ENCODE measurements around the gene GSDME.

GSDME gene

DNA sequence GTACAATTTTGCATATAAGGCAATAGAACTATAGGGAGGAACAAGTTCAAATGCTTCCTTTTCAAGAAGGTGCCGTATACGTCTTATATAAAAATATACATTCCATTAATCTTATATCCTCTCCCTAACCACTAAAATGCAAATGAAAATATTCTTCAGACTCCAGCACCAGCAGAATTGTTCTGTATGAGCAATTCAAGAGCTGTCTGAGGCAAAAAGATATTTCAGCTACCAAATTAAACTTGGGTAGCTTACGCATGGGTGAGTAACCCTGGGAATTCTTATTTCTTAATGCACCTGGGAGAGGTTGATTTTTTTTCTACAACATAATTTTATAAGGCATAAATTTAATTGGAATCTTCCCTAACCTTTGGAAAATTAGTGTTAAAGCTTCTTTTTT is 42.2 kb upstream of the GSDME start:
- TF ChIP-seq FOXM1 (IDR thresholded peaks at IDR 0.05; ENCODE audit: borderline replicate concordance, low read depth) (no peak), EP300 (IDR thresholded peaks at IDR 0.05; ENCODE audit: borderline replicate concordance) (no peak), RAD21 (IDR thresholded peaks at IDR 0.05; ENCODE audit: low read depth) (no peak), EGR1 (IDR thresholded peaks at IDR 0.05) (no peak), NFIC (IDR thresholded peaks at IDR 0.05) (no peak), TCF12 (IDR thresholded peaks at IDR 0.05; ENCODE audit: low read depth) (no peak), CEBPB (IDR thresholded peaks at IDR 0.05) (no peak), CREB1 (IDR thresholded peaks at IDR 0.05; ENCODE audit: low read depth) (no peak), ZBTB7A (IDR thresholded peaks at IDR 0.05; ENCODE audit: low read depth) (no peak), YY1 (IDR thresholded peaks at IDR 0.05; ENCODE audit: low read depth) (no peak), TEAD4 (IDR thresholded peaks at IDR 0.05) (no peak), TAF1 (IDR thresholded peaks at IDR 0.05; ENCODE audit: low read depth) (no peak)
- TF ChIP-seq, protein P1, sequence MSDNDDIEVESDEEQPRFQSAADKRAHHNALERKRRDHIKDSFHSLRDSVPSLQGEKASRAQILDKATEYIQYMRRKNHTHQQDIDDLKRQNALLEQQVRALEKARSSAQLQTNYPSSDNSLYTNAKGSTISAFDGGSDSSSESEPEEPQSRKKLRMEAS (IDR thresholded peaks at IDR 0.05): no peak

DNA sequence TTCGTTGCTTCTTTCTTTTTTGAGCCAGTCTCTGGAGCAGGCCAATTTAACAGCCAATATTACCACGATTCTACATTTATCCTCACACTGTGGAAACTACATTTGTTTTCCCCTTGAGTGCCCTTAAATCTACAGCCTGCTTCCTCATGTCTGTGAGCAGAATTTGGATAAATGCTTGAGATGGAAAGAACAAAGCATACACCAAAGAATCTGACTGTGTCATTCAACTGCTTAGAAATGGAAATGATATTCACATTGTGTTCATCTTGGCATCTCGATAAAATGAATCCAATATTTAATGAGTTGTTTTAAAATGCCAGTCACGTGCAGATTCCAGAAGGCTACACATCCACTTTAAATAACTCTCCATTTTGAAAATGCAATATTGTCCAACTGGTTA is 41.0 kb upstream of the GSDME start:
- TF ChIP-seq TEAD4 (IDR thresholded peaks at IDR 0.05): no peak
- TF ChIP-seq CREB1 (IDR thresholded peaks at IDR 0.05; ENCODE audit: low read depth): no peak
- no peak for TF ChIP-seq NFIC (IDR thresholded peaks at IDR 0.05)
- TF ChIP-seq, protein P2, sequence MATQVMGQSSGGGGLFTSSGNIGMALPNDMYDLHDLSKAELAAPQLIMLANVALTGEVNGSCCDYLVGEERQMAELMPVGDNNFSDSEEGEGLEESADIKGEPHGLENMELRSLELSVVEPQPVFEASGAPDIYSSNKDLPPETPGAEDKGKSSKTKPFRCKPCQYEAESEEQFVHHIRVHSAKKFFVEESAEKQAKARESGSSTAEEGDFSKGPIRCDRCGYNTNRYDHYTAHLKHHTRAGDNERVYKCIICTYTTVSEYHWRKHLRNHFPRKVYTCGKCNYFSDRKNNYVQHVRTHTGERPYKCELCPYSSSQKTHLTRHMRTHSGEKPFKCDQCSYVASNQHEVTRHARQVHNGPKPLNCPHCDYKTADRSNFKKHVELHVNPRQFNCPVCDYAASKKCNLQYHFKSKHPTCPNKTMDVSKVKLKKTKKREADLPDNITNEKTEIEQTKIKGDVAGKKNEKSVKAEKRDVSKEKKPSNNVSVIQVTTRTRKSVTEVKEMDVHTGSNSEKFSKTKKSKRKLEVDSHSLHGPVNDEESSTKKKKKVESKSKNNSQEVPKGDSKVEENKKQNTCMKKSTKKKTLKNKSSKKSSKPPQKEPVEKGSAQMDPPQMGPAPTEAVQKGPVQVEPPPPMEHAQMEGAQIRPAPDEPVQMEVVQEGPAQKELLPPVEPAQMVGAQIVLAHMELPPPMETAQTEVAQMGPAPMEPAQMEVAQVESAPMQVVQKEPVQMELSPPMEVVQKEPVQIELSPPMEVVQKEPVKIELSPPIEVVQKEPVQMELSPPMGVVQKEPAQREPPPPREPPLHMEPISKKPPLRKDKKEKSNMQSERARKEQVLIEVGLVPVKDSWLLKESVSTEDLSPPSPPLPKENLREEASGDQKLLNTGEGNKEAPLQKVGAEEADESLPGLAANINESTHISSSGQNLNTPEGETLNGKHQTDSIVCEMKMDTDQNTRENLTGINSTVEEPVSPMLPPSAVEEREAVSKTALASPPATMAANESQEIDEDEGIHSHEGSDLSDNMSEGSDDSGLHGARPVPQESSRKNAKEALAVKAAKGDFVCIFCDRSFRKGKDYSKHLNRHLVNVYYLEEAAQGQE (IDR thresholded peaks at IDR 0.05; ENCODE audit: low read depth): no peak
- TF ChIP-seq CEBPB (IDR thresholded peaks at IDR 0.05): no peak
- TF ChIP-seq, protein P1 (IDR thresholded peaks at IDR 0.05): no peak
- no peak for TF ChIP-seq EP300 (IDR thresholded peaks at IDR 0.05; ENCODE audit: borderline replicate concordance)
- TF ChIP-seq YY1 (IDR thresholded peaks at IDR 0.05; ENCODE audit: low read depth): no peak

DNA sequence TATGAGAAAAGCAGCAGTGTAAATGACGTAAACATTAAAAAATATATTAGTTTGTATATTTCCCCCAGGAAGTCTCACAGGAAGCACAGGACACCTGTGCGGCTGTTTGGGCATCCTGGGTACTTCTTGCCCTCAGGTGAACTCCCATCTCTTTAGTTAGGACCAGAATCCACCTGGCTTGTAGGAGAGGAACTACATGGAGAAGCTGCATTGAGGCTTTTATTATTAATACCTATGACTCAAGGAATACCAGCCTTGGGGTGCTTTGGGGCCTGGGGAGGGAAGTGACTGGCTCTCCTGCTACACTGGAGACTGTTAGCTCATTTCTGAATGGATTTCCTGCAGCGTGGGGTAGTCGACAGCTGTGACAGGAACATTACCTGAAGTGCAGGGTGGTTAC is 40.0 kb upstream of the GSDME start:
- no peak for TF ChIP-seq RAD21 (IDR thresholded peaks at IDR 0.05; ENCODE audit: low read depth)
- TF ChIP-seq, protein P2 (IDR thresholded peaks at IDR 0.05; ENCODE audit: low read depth): no peak
- no peak for TF ChIP-seq TAF1 (IDR thresholded peaks at IDR 0.05; ENCODE audit: low read depth)
- TF ChIP-seq, protein P1 (IDR thresholded peaks at IDR 0.05): no peak
- TF ChIP-seq TEAD4 (IDR thresholded peaks at IDR 0.05): no peak
- TF ChIP-seq CEBPB (IDR thresholded peaks at IDR 0.05): no peak
- no peak for TF ChIP-seq EP300 (IDR thresholded peaks at IDR 0.05; ENCODE audit: borderline replicate concordance)
- no peak for TF ChIP-seq TCF12 (IDR thresholded peaks at IDR 0.05; ENCODE audit: low read depth)
- TF ChIP-seq, protein P3, sequence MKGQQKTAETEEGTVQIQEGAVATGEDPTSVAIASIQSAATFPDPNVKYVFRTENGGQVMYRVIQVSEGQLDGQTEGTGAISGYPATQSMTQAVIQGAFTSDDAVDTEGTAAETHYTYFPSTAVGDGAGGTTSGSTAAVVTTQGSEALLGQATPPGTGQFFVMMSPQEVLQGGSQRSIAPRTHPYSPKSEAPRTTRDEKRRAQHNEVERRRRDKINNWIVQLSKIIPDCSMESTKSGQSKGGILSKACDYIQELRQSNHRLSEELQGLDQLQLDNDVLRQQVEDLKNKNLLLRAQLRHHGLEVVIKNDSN (IDR thresholded peaks at IDR 0.05): no peak
- no peak for TF ChIP-seq EGR1 (IDR thresholded peaks at IDR 0.05)

DNA sequence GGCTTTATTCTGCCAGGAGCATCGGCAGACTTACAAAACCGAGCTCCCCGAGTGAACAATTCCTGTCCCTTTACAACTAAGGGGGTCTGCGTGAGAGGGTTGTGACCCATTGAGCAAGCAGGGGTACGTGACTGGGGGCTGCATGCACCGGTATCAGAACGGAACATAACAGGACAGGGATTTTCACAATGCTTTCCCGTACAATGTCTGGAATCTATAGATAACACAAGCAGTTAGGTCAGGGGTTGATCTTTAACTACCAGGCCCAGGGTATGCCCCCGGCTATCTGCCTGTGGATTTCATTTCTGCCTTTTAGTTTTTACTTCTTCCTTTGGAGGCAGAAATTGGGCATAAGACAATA is 38.1 kb upstream of the GSDME start:
- TF ChIP-seq, protein P2 (IDR thresholded peaks at IDR 0.05; ENCODE audit: low read depth): no peak
- TF ChIP-seq ZBTB7A (IDR thresholded peaks at IDR 0.05; ENCODE audit: low read depth): no peak
- no peak for TF ChIP-seq CEBPB (IDR thresholded peaks at IDR 0.05)
- no peak for TF ChIP-seq TEAD4 (IDR thresholded peaks at IDR 0.05)
- TF ChIP-seq RAD21 (IDR thresholded peaks at IDR 0.05; ENCODE audit: low read depth): no peak
- no peak for TF ChIP-seq TCF12 (IDR thresholded peaks at IDR 0.05; ENCODE audit: low read depth)
- TF ChIP-seq EGR1 (IDR thresholded peaks at IDR 0.05): no peak

DNA sequence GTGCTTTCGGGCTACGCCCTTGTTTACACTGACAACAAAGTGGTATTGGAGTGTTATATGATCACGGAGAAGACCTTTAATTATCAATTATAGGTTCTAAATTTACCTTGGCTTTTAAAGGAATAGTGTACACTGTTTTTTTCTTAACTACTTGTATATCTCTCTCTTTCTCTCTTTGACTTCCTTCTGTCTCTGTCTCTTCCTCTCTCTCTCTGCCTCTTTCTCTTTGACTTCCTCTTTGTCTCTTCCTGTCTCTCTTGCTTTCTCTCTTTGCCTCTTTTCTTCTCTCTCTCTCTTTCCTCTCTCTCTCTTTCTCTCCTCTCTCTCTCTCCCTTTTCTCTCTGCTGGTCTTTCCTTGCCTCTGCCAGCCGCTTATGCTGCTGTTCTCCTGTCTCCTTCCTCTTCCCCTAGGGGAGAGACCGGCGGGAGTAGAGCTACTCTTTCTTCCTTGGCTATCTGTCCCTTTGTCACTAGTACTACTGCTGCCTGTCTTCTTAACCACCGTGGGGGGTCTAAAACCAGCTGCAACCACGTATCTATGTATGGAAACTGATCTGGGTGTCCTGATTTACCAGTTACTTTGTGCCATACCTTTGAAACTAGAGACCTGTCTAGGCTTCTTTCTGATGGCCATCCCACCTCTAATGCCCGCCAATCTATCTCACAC is 36.9 kb upstream of the GSDME start:
- no peak for TF ChIP-seq NFIC (IDR thresholded peaks at IDR 0.05)
- TF ChIP-seq YY1 (IDR thresholded peaks at IDR 0.05; ENCODE audit: low read depth): no peak
- TF ChIP-seq EGR1 (IDR thresholded peaks at IDR 0.05): no peak
- no peak for TF ChIP-seq ZBTB7A (IDR thresholded peaks at IDR 0.05; ENCODE audit: low read depth)
- TF ChIP-seq, protein P3 (IDR thresholded peaks at IDR 0.05): no peak
- no peak for TF ChIP-seq TEAD4 (IDR thresholded peaks at IDR 0.05)

Data from Ishikawa (cell line).